ENCODE measurements around the gene FBXL17.
"Not testable (repeated sequence)": the region's sequence is repeated elsewhere in the genome, so short reads cannot be mapped to it uniquely, and the experiment has no call there.

Gene FBXL17

DNA sequence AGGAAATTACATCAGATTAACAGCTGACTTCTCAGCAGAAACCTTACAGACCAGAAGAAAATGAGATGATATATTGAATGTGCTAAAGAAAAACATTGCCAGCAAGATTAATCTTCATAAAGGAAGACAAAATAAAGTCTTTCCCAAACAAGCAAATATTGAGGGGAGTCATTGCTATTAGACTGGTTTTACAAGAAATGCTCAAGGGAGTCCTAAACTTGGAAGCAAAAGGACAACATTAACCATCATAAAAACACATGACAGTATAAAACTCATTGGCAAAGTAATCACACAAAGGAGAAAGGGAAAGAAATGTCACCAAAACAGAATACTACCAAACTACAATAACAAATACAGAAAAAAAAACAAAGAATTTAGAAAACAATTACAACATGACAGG lies 101.7 kb downstream of the FBXL17 start:
- no peak overlapping the region for H3K4me3 ChIP-seq (ENCODE audit: low read depth in 1 of 2, low read length in 2 of 2)
- H3K9me3 ChIP-seq (ENCODE audit: control insufficient read depth in 1 of 2, low read length in 2 of 2), result peaks cover 0 to 5% of the 10 kb centered on the region in 2 donors
- H3K27ac ChIP-seq (ENCODE audit: low read depth, low read length), result no peak overlapping the region
- no peaks in the 10 kb centered on the region for H3K27me3 ChIP-seq (ENCODE audit: control insufficient read depth in 1 of 2, insufficient read depth in 2 of 2, low read length in 2 of 2)
- H3K9ac ChIP-seq (ENCODE audit: low read depth in 1 of 2, low read length in 2 of 2), result no peak overlapping the region
- peaks cover 0 to 3% of the 10 kb centered on the region in 2 donors for H3K36me3 ChIP-seq (ENCODE audit: control insufficient read depth in 1 of 2, insufficient read depth in 2 of 2, low read length in 2 of 2)
- H3K4me1 ChIP-seq (ENCODE audit: control insufficient read depth in 1 of 2, insufficient read depth in 2 of 2, low read length in 2 of 2), result no peaks in the 10 kb centered on the region

DNA sequence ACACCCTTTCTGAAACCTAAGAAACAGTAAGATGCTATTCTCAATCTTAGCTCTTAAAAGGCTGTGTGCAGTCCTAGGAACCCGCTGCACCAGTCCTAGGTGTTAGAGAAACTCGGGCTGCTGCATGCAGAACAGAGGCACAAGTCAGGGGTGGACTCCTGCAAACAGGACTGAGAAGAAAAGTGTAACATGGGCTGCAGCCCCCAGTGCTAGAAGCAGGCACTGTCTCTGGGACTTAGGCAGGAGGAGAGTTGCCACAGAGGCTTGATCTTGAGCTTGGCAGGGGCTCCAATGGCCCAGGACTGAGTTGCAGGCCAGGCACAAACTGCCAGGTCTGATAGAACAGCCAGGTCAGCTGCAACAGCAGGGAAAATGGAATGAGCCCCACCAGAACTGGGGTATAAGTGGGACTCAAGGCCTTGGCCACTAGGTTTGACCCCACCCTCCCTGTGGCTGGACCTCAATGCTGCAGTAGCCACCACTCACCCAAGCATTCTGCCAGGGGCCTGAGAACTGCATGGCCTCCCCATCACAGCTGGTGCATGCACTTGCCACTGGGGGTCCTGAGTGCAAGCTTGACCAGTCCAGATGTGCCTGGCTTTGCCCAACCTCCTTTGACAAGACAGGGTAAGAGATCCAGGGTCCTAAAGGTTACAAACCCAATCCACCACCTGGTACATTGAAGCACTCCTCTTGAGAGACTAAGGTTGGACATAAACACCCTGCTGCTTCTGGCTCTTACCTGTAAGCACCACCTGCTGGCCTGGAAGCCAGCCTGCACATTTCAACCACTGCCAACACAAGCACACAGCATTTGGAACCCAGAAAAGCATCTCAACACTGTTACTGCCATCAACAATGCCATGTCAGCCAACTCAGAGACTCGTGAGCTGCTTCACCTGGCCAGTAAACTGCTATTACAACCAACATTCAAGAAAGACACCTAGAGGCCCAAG lies 103.3 kb downstream of the FBXL17 start:
- peaks cover 0 to 5% of the 10 kb centered on the region in 2 donors for H3K9me3 ChIP-seq (ENCODE audit: control insufficient read depth in 1 of 2, low read length in 2 of 2)
- H3K36me3 ChIP-seq (ENCODE audit: control insufficient read depth in 1 of 2, insufficient read depth in 2 of 2, low read length in 2 of 2), result no peaks in the 10 kb centered on the region
- no peak overlapping the region for H3K27ac ChIP-seq (ENCODE audit: low read depth, low read length)
- no peak overlapping the region for H3K9ac ChIP-seq (ENCODE audit: low read depth in 1 of 2, low read length in 2 of 2)
- no peaks in the 10 kb centered on the region for H3K4me1 ChIP-seq (ENCODE audit: control insufficient read depth in 1 of 2, insufficient read depth in 2 of 2, low read length in 2 of 2)
- no peak overlapping the region for H3K4me3 ChIP-seq (ENCODE audit: low read depth in 1 of 2, low read length in 2 of 2)
- H3K27me3 ChIP-seq (ENCODE audit: control insufficient read depth in 1 of 2, insufficient read depth in 2 of 2, low read length in 2 of 2), result no peaks in the 10 kb centered on the region

DNA sequence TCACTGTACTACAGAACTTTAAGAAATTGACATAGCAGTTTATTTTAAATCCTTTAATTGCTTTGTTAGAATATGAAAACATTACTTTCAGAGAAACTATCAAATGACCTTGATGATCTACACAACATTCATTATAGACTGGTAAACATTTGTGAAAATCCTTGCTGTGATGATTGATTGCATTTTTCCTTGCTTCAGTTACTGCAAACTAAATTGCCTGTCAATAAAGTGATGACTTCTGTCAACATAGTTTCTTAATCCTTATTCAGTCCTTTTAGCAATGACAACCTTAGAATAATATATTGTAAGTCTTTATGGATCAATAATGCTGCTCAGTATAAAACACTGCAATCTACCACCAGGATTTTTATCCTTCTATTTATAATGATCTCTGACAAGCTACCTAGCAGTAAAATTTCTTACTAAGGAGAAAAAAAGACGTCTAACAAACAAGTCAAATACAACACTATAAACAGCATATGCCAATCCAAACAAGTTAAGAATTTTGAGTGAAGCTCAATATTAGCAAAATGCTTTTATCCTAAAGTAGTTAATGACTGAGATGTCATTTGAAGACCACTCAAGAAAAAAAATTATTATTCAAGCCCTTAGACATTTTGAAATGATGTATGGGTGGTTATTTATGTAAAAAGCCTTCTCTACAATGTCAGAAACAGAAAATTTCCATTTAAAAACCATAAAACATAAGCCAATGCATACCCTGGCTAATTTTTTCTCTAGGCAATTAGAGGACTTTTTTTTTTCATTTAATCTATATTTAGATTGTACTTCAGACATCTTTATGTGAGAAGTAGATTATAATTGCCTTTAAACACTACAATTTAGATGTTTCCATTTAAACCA lies 105.5 kb downstream of the FBXL17 start:
- Histone ChIP-seq H3K4me3 (ENCODE audit: low read depth in 1 of 2, low read length in 2 of 2) (no peak overlapping the region), H3K9ac (ENCODE audit: low read depth in 1 of 2, low read length in 2 of 2) (no peak overlapping the region), H3K36me3 (ENCODE audit: control insufficient read depth in 1 of 2, insufficient read depth in 2 of 2, low read length in 2 of 2) (no peaks in the 10 kb centered on the region)

DNA sequence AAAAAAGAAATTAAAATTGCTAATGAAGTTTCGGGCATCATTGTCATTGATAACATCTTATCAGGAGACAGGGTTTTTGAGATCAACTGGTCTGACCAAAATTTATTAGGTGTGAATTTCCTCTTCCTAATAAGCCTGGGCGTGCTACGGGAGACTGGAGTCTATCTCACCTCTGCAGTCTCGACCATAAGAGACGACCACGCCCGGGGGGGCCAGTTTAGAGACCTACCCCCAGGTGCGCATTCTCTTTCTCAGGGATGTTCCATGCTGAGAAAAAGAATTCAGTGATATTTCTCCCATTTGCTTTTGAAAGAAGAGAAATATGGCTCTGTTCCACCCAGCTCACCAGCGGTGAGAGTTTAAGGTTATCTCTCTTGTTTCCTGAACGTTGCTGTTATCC lies 107.8 kb downstream of the FBXL17 start:
- H3K36me3 ChIP-seq (ENCODE audit: control insufficient read depth in 1 of 2, insufficient read depth in 2 of 2, low read length in 2 of 2); H3K9ac ChIP-seq (ENCODE audit: low read depth in 1 of 2, low read length in 2 of 2); H3K4me3 ChIP-seq (ENCODE audit: low read depth in 1 of 2, low read length in 2 of 2); H3K27ac ChIP-seq (ENCODE audit: low read depth, low read length); H3K4me1 ChIP-seq (ENCODE audit: control insufficient read depth in 1 of 2, insufficient read depth in 2 of 2, low read length in 2 of 2); H3K9me3 ChIP-seq (ENCODE audit: control insufficient read depth in 1 of 2, low read length in 2 of 2); H3K27me3 ChIP-seq (ENCODE audit: control insufficient read depth in 1 of 2, insufficient read depth in 2 of 2, low read length in 2 of 2): not testable (repeated sequence)

More for the DNA sequence above, 105.5 kb downstream of the FBXL17 start:
- H3K4me1 ChIP-seq (ENCODE audit: control insufficient read depth in 1 of 2, insufficient read depth in 2 of 2, low read length in 2 of 2), result no peaks in the 10 kb centered on the region
- H3K27me3 ChIP-seq (ENCODE audit: control insufficient read depth in 1 of 2, insufficient read depth in 2 of 2, low read length in 2 of 2), result no peaks in the 10 kb centered on the region
- no peaks in the 10 kb centered on the region for H3K9me3 ChIP-seq (ENCODE audit: control insufficient read depth in 1 of 2, low read length in 2 of 2)
- H3K27ac ChIP-seq (ENCODE audit: low read depth, low read length), result no peak overlapping the region

DNA sequence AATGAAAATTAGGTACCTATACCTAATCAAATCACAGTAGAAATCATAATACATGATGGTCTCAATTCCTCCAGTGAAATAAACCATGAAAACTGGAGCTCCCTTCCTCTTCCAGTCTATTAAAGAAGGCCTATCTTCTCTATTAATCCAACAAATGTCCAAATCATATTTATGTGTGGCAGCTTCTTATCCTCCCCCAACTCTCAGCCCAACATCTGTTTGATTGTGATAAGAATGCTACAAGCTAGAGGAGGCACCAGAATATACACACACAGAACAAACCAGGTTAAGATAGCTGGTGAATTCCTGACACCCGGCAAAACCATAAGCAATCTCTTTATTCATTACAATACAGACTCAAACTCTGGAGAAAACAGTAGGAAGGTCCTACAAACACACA lies 110.8 kb downstream of the FBXL17 start:
- H3K9me3 ChIP-seq (ENCODE audit: control insufficient read depth in 1 of 2, low read length in 2 of 2), result no peaks in the 10 kb centered on the region
- no peak overlapping the region for H3K27ac ChIP-seq (ENCODE audit: low read depth, low read length)
- no peaks in the 10 kb centered on the region for H3K36me3 ChIP-seq (ENCODE audit: control insufficient read depth in 1 of 2, insufficient read depth in 2 of 2, low read length in 2 of 2)

DNA sequence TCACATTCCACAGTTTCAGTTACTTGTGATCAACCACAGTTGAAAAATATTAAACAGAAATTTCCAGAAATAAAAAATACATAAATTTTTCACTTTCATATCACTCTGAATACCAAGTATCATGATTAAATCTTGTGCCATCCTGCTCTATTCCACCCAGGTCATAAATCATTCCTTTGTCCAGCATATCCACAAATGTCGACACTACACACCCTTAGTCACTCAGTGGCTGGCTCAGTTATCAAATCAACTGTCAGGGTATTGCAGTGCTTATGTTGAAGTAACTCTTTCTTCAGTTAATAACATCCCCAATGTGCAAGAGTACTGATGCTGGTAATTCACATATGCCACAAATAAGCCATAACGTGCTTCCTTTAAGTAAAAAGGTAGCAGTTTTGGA lies 115.7 kb downstream of the FBXL17 start:
- no peaks in the 10 kb centered on the region for H3K36me3 ChIP-seq (ENCODE audit: control insufficient read depth in 1 of 2, insufficient read depth in 2 of 2, low read length in 2 of 2)
- H3K9ac ChIP-seq (ENCODE audit: low read depth in 1 of 2, low read length in 2 of 2), result no peak overlapping the region

More for the DNA sequence above, 110.8 kb downstream of the FBXL17 start:
- Histone ChIP-seq H3K27me3 (ENCODE audit: control insufficient read depth in 1 of 2, insufficient read depth in 2 of 2, low read length in 2 of 2) (no peaks in the 10 kb centered on the region), H3K9ac (ENCODE audit: low read depth in 1 of 2, low read length in 2 of 2) (no peak overlapping the region), H3K4me3 (ENCODE audit: low read depth in 1 of 2, low read length in 2 of 2) (no peak overlapping the region), H3K4me1 (ENCODE audit: control insufficient read depth in 1 of 2, insufficient read depth in 2 of 2, low read length in 2 of 2) (no peaks in the 10 kb centered on the region)

DNA sequence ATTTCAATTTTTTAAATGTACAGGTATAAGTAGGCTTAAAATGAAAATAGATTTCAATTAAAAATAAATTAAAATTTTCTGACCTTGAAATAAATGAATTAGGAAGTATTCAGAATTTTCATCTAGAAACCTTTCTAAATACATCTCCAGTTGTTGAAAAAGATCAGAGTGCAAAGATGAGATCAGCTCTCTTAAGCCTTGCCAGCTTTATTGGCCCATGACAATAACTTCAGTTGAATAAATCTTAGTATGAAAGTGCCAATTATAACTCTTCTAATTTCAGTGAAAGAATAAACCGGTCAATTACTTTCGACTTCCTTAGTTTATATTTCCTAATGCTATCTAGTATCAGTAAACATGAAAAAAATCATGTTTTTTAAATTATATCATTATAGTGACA lies 117.4 kb downstream of the FBXL17 start:
- Histone ChIP-seq H3K36me3 (ENCODE audit: control insufficient read depth in 1 of 2, insufficient read depth in 2 of 2, low read length in 2 of 2) (no peaks in the 10 kb centered on the region), H3K9ac (ENCODE audit: low read depth in 1 of 2, low read length in 2 of 2) (no peak overlapping the region), H3K4me3 (ENCODE audit: low read depth in 1 of 2, low read length in 2 of 2) (no peak overlapping the region), H3K27ac (ENCODE audit: low read depth, low read length) (no peak overlapping the region), H3K9me3 (ENCODE audit: control insufficient read depth in 1 of 2, low read length in 2 of 2) (no peaks in the 10 kb centered on the region), H3K4me1 (ENCODE audit: control insufficient read depth in 1 of 2, insufficient read depth in 2 of 2, low read length in 2 of 2) (peaks cover 7 to 9% of the 10 kb centered on the region in 2 donors), H3K27me3 (ENCODE audit: control insufficient read depth in 1 of 2, insufficient read depth in 2 of 2, low read length in 2 of 2) (no peaks in the 10 kb centered on the region)

More for the DNA sequence above, 115.7 kb downstream of the FBXL17 start:
- no peak overlapping the region for H3K4me3 ChIP-seq (ENCODE audit: low read depth in 1 of 2, low read length in 2 of 2)
- no peaks in the 10 kb centered on the region for H3K9me3 ChIP-seq (ENCODE audit: control insufficient read depth in 1 of 2, low read length in 2 of 2)
- H3K4me1 ChIP-seq (ENCODE audit: control insufficient read depth in 1 of 2, insufficient read depth in 2 of 2, low read length in 2 of 2), result no peaks in the 10 kb centered on the region
- H3K27ac ChIP-seq (ENCODE audit: low read depth, low read length), result no peak overlapping the region
- no peaks in the 10 kb centered on the region for H3K27me3 ChIP-seq (ENCODE audit: control insufficient read depth in 1 of 2, insufficient read depth in 2 of 2, low read length in 2 of 2)

DNA sequence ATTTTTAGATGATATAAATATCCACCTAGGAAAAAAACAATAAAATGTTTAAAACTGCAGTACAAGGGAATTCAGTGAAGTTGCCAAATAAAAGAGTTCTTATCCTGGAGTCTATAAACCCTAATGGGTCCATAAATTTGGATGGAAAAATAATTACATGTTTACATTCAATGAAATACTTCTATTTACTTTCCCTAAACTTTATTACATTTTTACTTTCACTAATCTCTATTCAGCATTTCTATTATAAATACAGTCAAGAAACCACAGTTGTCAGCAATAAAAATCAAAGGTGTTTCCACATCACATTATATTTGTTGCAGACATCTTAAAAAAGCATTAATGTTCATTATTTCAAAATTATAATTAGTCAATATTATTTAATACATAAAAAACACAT lies 118.6 kb downstream of the FBXL17 start:
- Histone ChIP-seq H3K9me3 (ENCODE audit: control insufficient read depth in 1 of 2, low read length in 2 of 2) (no peaks in the 10 kb centered on the region), H3K4me3 (ENCODE audit: low read depth in 1 of 2, low read length in 2 of 2) (no peak overlapping the region), H3K4me1 (ENCODE audit: control insufficient read depth in 1 of 2, insufficient read depth in 2 of 2, low read length in 2 of 2) (peaks cover 9 to 11% of the 10 kb centered on the region in 2 donors), H3K9ac (ENCODE audit: low read depth in 1 of 2, low read length in 2 of 2) (no peak overlapping the region), H3K27me3 (ENCODE audit: control insufficient read depth in 1 of 2, insufficient read depth in 2 of 2, low read length in 2 of 2) (no peaks in the 10 kb centered on the region), H3K27ac (ENCODE audit: low read depth, low read length) (no peak overlapping the region), H3K36me3 (ENCODE audit: control insufficient read depth in 1 of 2, insufficient read depth in 2 of 2, low read length in 2 of 2) (no peaks in the 10 kb centered on the region)

DNA sequence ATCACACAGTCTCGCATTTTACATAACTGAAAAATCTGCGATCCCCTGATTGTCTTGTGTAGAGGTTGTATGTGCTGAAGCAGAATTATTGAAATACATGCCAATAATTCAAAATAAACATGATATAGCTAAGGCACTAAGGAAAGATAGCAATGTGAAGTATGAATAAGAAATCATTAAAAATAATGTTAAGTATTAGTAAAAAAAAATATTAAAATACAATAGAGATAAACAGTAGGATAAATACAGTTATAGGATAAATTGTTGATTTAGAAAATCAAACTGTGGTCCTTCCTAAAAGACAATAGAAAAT lies 121.1 kb downstream of the FBXL17 start:
- Histone ChIP-seq H3K9me3 (ENCODE audit: control insufficient read depth in 1 of 2, low read length in 2 of 2) (no peaks in the 10 kb centered on the region), H3K4me3 (ENCODE audit: low read depth in 1 of 2, low read length in 2 of 2) (no peak overlapping the region), H3K27me3 (ENCODE audit: control insufficient read depth in 1 of 2, insufficient read depth in 2 of 2, low read length in 2 of 2) (no peaks in the 10 kb centered on the region), H3K4me1 (ENCODE audit: control insufficient read depth in 1 of 2, insufficient read depth in 2 of 2, low read length in 2 of 2) (peaks cover 9 to 13% of the 10 kb centered on the region in 2 donors), H3K36me3 (ENCODE audit: control insufficient read depth in 1 of 2, insufficient read depth in 2 of 2, low read length in 2 of 2) (no peaks in the 10 kb centered on the region), H3K27ac (ENCODE audit: low read depth, low read length) (no peak overlapping the region), H3K9ac (ENCODE audit: low read depth in 1 of 2, low read length in 2 of 2) (no peak overlapping the region)

Data from duodenal mucosa (tissue), 2 donors.